AG04449 (cell line): ENCODE data around the gene NUP210.

Source experiments
- CTCF ChIA-PET: fragments of 350-600 bp; formaldehyde crosslinking; extraction: SDS; loops from one replicate; lab custom pipeline; 2021; ENCODE audit warnings: antibody characterized with exemption; lab: Yijun Ruan, JAX
- POLR2A ChIA-PET: fragments of 400-600, 350-600 bp; formaldehyde crosslinking; extraction: SDS; loops from one replicate; lab custom pipeline; 2020; ENCODE audit warnings: antibody characterized with exemption, inconsistent platforms; lab: Yijun Ruan, JAX
- DNase-seq: peaks from one replicate; pipeline ENCODE4 v3.0.0-alpha.2; 2010; ENCODE audit warnings: low read depth, low spot score
- H3K4me3 ChIP-seq: 2 replicates; pipeline ENCODE4 v1.5.1; 2011; ENCODE audit warnings: low read depth, mild to moderate bottlenecking, control low read depth, low read length
- CTCF ChIP-seq: IDR thresholded peaks from one replicate; pipeline ENCODE4 v1.5.1; 2011; ENCODE audit warnings: mild to moderate bottlenecking, moderate library complexity, low read length, control low read depth, inconsistent platforms; ENCODE audit not compliant: insufficient read depth; ENCODE audit errors: missing control alignments

The NUP210 gene

GRCh38 chr3:13286873-13287272 is 133.2 kb downstream of the NUP210 start:
- no peak for TF ChIP-seq CTCF
- DNase-seq = no peak
- ChIA-PET POLR2A (no interaction called here), CTCF (no interaction called here)
- no peak overlapping the region for H3K4me3 ChIP-seq

- POLR2A ChIA-PET = no interaction called here
- no peak for DNase-seq
- no peak for TF ChIP-seq CTCF
- no peak overlapping the region for H3K4me3 ChIP-seq
- CTCF ChIA-PET = no interaction called here
Measured at GRCh38 chr3:13285007-13285567, 135.0 kb downstream of the NUP210 start.

GRCh38 chr3:13283877-13284264 is 136.3 kb downstream of the NUP210 start:
- DNase-seq = no peak
- no peak overlapping the region for H3K4me3 ChIP-seq
- ChIA-PET POLR2A (no interaction called here), CTCF (interaction anchor here (2.2 kb wide), 1 partner anchor 169 kb away, joined by 5 read pairs; no protein-coding TSS in a partner anchor)
- TF ChIP-seq CTCF = no peak

GRCh38 chr3:13282986-13283876 is 136.9 kb downstream of the NUP210 start:
- TF ChIP-seq CTCF = peak; percentile 6
- CTCF ChIA-PET = interaction anchor here (2.2 kb wide), 1 partner anchor 170 kb away, joined by 5 read pairs; no protein-coding TSS in a partner anchor
- no peak for DNase-seq
- H3K4me3 ChIP-seq = no peak overlapping the region
- POLR2A ChIA-PET = no interaction called here

GRCh38 chr3:13282358-13282985 is 137.7 kb downstream of the NUP210 start:
- CTCF ChIA-PET = interaction anchor here (2.2 kb wide), 1 partner anchor 170 kb away, joined by 5 read pairs; no protein-coding TSS in a partner anchor
- no peak for DNase-seq
- TF ChIP-seq CTCF = no peak
- POLR2A ChIA-PET = no interaction called here
- H3K4me3 ChIP-seq = no peak overlapping the region
